Parathyroid adenoma (tissue), 2 donors: ENCODE data around the gene PLIN1.

Source experiments
- H2AFZ ChIP-seq: fragments of 300-600 bp; sonication (generic); one replicate; pipeline ENCODE4 v1.7.0; 2017; ENCODE audit warnings: antibody characterized with exemption, mild to moderate bottlenecking
- H3K27ac ChIP-seq: fragments of 300-600 bp; sonication (generic); one replicate; pipeline ENCODE4 v1.7.0; 2017
- H3K27me3 ChIP-seq: fragments of 300-600 bp; sonication (generic); one replicate; pipeline ENCODE4 v1.7.0; 2017; ENCODE audit warnings: low read length; ENCODE audit not compliant: control insufficient read depth, insufficient read depth
- H3K36me3 ChIP-seq: fragments of 300-600 bp; sonication (generic); one replicate; pipeline ENCODE4 v1.7.0; 2017; ENCODE audit warnings: low read length; ENCODE audit not compliant: control insufficient read depth, insufficient read depth
- H3K4me1 ChIP-seq: fragments of 300-600 bp; sonication (generic); one replicate; pipeline ENCODE4 v1.7.0; 2017; ENCODE audit warnings: control low read depth
- H3K4me2 ChIP-seq: fragments of 300-600 bp; sonication (generic); one replicate; pipeline ENCODE4 v1.7.0; 2017; ENCODE audit warnings: low read length
- H3K4me3 ChIP-seq: fragments of 300-600 bp; sonication (generic); one replicate; pipeline ENCODE4 v1.7.0; 2017; ENCODE audit warnings: low read depth, low read length
- H3K79me2 ChIP-seq: fragments of 300-600 bp; sonication (generic); one replicate; pipeline ENCODE4 v1.7.0; 2017; ENCODE audit warnings: control low read depth
- H3K9ac ChIP-seq: fragments of 300-600 bp; sonication (generic); one replicate; pipeline ENCODE4 v1.7.0; 2017; ENCODE audit warnings: mild to moderate bottlenecking
- H3K9me3 ChIP-seq: fragments of 300-600 bp; sonication (generic); one replicate; pipeline ENCODE4 v1.7.0; 2017; ENCODE audit warnings: low read length; ENCODE audit not compliant: control insufficient read depth
- CTCF ChIP-seq: fragments of 300-600 bp; sonication (generic); IDR thresholded peaks from one replicate; pipeline ENCODE4 v1.7.0; 2017; ENCODE audit warnings: antibody characterized with exemption, mild to moderate bottlenecking
- donor health status: primary hyperparathyroidism.

Gene PLIN1

DNA sequence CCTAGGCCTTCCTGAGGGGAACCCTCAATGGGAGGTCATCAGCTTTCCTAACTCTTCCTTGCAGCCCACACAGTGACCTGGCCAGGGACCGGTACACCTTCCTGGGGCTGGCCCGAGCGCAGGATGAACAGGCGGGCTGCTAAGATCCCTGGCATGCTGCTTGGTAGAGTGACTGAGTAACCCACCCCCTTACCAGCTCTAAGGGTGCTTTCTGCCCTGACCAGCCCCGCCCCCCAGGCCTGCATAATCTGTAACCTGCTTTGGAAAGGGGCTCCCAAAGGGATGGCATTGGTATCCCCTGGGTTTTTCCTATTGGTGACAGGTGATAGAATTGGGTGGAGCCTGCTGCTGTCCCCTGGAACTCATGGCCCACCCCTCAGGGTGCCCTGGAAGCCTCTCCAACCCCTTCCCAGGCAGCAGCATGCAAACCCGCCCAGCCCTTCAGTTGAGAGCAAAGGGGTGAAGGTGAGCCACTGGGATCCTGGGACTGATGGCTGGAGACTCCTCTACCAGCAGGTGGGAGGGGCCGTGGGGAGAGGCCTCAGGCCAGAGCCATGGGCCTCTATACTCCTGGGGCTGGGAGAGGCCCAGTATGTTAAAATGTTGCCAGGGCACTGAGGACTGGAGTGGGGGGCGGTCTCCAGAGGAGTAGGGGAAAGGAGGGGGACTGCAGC lies 12.8 kb downstream of the PLIN1 start:
- H3K27ac ChIP-seq = peak overlapping the region; percentile 70
- H3K9me3 ChIP-seq = no peaks in the 10 kb centered on the region
- H3K36me3 ChIP-seq = no peaks in the 10 kb centered on the region
- peak overlapping the region; percentile 89 for H2AFZ ChIP-seq
- no peaks in the 10 kb centered on the region for H3K27me3 ChIP-seq
- H3K4me1 ChIP-seq = peaks cover 4% of the 10 kb centered on the region
- no peaks in the 10 kb centered on the region for H3K79me2 ChIP-seq
- H3K4me3 ChIP-seq = no peak overlapping the region
- no peak overlapping the region for H3K4me2 ChIP-seq
- H3K9ac ChIP-seq = no peak overlapping the region
- TF ChIP-seq CTCF = no peak

DNA sequence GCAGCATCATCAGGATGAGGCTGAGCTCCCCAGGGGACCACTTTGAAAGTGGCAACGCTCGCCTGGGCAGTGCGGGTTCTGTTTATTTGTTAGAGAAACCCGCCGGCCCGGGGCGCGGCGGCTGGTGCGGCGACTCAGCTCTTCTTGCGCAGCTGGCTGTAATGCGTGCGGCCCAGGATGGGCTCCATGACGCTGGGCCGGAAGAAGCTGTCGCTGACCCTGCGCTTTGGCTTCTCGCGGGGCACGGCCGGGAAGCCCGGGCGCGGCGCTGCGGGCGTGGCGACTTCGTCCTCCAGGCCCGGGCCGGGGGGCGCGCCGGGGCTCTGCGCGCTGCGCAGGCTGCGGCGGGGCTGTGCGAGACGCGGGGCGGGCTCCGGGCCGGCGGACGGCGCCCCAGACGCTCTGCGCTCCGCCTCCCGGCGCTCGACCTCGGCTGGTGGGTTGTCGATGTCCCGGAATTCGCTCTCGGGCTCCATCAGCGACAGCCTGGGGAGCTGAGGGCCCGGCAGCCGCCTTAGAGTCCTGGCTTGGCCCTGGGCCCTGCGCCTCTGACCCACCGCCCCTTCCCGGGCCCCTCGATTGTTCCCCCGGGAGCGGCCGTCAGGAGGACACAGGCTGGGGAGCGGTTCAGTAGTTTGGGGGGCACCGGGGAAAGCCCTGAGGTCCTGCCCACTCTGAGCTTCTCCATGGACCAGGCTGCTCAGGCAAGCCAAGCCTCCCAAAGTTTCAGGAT lies 13.6 kb downstream of the PLIN1 start:
- TF ChIP-seq CTCF = no peak
- Histone ChIP-seq H3K36me3 (no peaks in the 10 kb centered on the region), H3K9me3 (no peaks in the 10 kb centered on the region), H3K27ac (peak overlapping the region; percentile 70), H3K79me2 (no peaks in the 10 kb centered on the region), H2AFZ (peak overlapping the region; percentile 90), H3K9ac (no peak overlapping the region), H3K27me3 (no peaks in the 10 kb centered on the region), H3K4me3 (no peak overlapping the region), H3K4me2 (no peak overlapping the region), H3K4me1 (peaks cover 4% of the 10 kb centered on the region)

DNA sequence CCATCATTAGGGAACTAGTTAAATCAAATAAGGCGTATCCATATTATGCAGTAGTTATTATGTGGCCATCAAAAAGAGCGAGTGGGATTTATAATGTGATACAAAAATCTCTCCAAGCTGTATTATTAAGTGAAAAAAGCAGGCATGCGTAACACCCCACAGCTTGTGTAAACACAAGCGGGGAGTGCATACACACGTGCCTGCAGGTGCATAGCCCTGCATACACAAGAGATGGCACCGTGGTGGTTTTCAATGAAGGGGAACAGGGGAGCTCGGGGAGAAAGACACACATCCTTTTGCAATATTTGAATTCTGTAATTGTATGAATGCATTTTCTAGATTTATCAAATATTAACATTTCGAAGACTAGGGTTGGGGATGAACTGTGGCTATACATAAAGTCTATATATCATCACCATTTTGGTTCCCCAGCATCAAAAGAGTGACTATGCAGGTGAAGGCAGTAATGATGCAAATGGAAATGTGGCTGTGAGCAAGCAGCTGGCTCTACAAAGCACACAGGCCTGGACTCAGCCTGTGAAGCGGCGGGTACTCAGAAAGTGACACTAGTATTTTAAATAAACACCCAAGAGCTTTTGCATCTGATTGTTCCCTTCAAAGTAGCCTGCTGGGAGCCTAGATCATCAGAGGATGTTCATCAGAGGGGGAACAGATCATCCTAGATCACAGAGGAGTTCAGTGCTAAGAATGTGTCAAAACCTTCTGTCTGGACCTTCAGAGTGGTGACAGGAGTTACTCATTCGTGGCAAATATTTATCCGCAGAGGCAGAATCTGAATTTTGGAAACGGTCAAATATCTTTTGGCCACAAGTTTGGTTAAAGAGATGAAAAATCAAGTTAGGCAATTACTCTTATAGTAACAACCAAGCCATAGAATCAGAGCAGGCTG lies 14.5 kb downstream of the PLIN1 start:
- H3K9me3 ChIP-seq = no peaks in the 10 kb centered on the region
- H3K9ac ChIP-seq = no peak overlapping the region
- no peaks in the 10 kb centered on the region for H3K27me3 ChIP-seq
- H3K36me3 ChIP-seq = no peaks in the 10 kb centered on the region
- H3K4me1 ChIP-seq = peaks cover 4% of the 10 kb centered on the region
- H3K4me2 ChIP-seq = peak overlapping the region; percentile 19
- H3K27ac ChIP-seq = no peak overlapping the region
- H3K4me3 ChIP-seq = no peak overlapping the region
- H2AFZ ChIP-seq = peak overlapping the region; percentile 90
- no peak for TF ChIP-seq CTCF
- H3K79me2 ChIP-seq = no peaks in the 10 kb centered on the region

DNA sequence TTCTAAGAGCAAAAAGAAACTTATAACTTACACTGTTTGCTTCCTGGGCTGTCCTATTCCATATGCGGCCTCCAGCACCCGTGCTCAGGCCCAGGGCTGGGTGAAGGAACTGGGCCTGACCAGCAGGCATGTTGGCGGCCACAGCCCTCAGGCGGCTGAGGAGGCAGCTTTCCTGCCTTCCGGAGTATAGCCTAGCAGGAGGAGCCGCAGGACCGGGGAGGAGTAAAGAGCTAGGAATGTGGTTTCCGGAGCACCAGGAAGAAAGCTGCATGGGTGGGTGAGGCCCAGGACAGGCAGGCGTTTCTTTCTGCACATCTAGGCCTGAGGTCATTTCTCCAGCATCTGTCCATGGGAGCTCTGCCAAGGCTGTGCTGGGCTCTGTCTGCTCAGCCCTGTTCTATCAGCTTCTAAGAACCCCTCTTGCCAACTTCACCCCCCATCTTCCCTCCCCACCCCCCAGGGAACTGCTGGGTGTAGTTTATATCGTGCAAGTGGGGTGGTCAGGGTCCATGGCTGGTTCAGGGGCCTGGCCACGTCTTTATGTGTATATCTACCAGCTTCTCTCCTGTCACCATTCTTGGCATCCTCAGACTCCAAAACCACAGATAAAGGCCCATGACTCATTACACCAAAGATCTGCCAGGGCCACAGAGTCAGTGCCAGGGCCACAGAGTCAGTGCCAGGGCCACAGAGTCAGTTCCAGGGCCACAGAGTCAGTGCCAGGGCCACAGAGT lies 16.1 kb downstream of the PLIN1 start:
- Histone ChIP-seq H3K36me3 (no peaks in the 10 kb centered on the region), H3K27ac (no peak overlapping the region), H3K4me3 (no peak overlapping the region), H3K4me2 (no peak overlapping the region), H3K9me3 (no peaks in the 10 kb centered on the region), H3K9ac (no peak overlapping the region), H3K4me1 (peaks cover 4% of the 10 kb centered on the region), H2AFZ (no peak overlapping the region), H3K79me2 (no peaks in the 10 kb centered on the region), H3K27me3 (no peaks in the 10 kb centered on the region)
- TF ChIP-seq CTCF = no peak
